Stimulated activated CD4-positive, alpha-beta T cell treated with anti-CD3 and anti-CD28 coated beads, TNF-alpha, amount 100 ng/mL, for 4 hours (primary cell): Measurements from ENCODE around the gene TRIM71.

Experiments
- DNase-seq, 3 experiments: peaks; one replicate each; pipeline ENCODE4 v3.0.0-alpha.2; 2020; ENCODE audit warnings: low read depth in 3 of 3

Gene TRIM71

GRCh38 chr3:32866533-32866932 lies 48.7 kb downstream of the TRIM71 start:
- no peak for DNase-seq

DNA sequence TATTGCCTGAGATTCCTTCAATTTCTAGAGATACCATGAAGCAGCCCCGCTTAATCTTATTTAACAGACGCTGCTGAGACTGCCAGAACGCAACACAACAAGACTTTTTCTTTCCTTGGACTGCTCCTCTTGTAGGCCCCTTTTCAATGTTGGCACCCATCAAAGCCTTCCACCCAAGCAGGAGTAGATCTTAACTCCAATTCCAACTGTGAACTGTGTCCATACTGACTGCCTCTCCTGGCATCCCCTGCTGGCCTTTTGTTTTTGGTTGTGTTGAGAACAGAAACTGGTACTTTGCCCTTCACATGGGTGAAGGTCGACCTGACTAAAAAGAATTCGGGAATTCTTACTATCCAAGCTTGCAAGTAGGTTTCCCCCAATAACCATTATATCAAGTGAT lies 50.2 kb downstream of the TRIM71 start:
- no peak for DNase-seq

DNA sequence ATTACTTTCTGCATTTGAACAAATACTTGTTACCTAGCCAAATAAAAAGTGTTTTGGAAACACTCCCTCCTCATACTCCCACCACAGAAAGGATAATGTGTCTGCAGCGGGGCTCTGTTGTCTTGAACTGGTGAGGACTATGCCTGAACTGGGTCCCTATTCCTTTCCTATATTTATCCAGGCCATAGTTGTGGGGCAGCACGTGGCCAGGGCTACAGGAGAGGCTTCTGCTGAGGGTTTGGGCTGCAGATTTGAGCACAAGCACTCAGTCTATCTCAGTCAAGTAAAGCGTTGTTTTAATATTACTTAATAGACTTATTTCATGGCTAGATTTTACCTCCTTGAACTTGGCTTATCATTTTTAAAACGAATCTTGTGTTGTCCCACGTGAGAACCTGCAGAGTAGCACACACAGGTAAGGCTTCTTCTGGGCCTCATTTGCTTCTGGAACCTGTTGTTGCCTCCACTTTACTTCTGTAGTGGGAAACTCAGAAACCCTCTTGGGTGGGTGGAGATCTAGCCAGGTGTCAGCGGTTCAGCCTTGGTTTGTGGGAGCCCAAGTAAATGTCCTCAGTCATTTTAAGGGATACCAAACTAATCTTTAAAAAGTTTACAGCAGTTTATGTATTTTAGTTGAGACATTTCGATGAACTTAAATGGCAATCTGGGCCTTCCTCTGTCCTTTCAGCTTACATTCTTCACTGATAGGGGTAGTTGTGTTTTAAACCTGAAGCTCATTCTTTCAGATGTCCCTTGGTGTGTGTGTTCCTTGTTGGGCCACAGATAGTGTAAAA lies 51.1 kb downstream of the TRIM71 start:
- no peak for DNase-seq

- DNase-seq, result no peak
These were observed 51.8 kb downstream of the TRIM71 start for GRCh38 chr3:32869513-32870047.

GRCh38 chr3:32870373-32871095 lies 52.7 kb downstream of the TRIM71 start:
- DNase-seq, result no peak

DNA sequence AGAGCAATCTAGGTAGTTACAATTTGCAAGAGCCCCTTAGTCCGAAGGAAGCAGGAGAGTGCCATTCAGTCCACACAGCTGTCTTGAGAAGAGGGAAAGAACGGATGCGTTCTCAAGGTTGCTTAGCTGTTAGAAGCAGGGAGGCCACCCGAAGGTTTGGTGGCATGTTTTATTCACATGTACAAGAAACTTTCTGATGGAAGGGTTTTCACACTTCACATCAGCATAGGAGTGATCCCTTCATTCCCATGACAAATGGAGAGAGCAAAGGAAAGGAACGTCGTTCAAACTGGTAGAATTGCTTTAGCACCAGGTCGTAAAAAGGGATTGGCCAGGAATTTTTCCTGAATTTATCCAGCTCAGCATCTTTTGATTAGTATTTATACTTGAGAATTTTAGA lies 53.5 kb downstream of the TRIM71 start:
- no peak for DNase-seq

DNA sequence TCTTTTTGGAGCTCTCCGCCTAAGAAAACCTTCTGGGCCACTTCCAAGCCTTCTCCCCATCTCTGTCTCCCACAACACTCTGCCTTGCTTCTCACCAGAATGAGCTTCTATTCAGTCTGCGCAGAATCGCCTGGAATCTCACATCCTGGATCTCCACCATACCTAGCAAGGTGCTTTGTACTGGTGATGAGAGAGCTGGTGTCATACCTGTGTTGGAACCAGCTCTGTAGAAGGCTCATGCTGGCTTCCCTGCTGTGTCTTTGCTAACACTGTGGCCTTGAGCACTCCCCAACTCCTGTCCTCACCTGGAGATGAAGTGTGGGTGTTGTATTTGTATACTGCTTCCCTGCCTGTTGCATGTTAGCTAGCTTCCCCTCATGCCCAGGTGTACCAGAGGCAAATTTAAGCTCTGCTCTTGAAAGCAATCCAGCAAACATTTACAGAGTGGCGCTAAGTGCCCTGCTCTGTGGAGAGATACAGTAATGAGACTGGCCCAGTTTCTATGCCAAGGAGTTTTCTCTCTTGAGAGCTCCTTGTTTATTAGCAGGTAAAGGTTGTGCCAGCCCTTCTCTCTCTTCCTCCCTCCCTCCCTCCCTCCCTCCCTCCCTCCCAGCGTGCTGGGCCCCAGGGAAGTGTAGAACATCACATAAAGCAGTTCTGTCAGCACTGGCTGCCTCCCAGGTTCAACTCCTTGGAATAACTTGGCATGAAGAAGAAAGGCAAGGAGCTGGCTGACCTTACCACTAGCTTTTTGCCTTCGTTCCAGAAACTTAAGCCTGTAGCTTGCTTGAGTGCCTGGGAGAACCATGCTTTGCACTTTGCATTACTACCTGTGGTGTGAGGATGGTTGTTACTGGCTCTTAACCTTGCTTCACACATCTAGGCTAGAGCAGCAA lies 54.9 kb downstream of the TRIM71 start:
- no peak for DNase-seq

DNA sequence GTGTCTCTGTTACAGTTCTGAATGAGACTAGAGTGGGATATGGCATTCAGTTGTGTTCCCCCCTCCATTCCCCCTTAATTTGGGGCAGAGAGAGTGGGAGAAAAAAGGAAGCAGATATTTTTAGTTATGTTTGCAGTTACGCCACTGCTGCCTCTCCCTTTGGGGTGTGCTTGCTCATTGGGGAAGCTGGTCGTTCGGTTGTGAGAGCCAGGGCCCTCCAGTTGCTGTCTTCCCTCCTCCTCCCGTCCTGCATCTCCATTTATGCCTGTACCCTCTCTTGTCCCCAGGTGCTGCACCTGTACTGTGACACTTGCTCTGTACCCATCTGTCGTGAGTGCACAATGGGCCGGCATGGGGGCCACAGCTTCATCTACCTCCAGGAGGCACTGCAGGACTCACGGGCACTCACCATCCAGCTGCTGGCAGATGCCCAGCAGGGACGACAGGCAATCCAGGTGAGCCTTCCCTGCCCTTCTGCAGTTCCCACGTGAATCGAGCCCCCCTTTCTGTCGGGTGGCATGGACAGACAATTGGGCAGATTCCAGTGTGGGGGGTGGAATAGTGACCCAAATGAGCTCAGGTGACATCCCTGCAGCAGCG lies 55.8 kb downstream of the TRIM71 start:
- DNase-seq, result no peak

DNA sequence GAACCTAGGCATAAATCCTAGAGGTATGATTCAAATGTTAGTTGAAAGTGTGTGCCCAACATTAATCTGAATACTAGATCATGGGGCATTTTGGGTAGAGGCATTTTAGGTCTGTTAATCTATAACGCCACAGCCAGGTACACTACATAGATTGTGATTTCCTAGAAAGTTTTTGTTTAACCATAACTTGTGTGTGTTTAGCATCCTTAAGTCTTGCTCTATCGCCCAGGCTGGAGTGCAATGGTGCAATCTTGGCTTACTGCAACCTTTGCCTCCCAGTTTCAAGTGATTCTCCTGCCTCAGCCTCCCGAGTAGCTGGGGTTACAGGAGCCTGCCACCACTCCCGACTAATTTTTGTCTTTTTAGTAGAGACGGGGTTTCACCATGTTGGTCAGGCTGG lies 59.1 kb downstream of the TRIM71 start:
- DNase-seq, result no peak

GRCh38 chr3:32877598-32877997 lies 59.8 kb downstream of the TRIM71 start:
- no peak for DNase-seq

DNA sequence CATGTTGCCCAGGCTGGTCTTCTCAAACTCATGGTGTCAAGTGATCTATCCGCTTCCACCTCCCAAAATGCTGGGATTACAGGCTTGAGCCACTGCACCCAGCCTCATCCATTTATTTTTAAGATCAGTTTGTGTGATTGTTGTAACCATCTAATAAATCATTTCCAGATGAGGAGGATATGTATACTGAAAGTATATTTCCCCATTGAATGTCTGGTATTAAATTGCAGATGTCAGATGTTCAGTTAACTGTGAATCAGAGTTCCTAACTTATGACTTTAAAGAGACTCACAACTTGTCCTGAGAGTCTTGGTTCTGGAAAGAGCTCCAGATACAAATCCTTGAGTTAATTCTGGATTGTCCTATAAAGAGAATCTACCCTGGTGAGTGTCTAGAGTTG lies 62.4 kb downstream of the TRIM71 start:
- no peak for DNase-seq

- DNase-seq, result no peak
These were observed 63.8 kb downstream of the TRIM71 start for GRCh38 chr3:32881624-32882023.

DNA sequence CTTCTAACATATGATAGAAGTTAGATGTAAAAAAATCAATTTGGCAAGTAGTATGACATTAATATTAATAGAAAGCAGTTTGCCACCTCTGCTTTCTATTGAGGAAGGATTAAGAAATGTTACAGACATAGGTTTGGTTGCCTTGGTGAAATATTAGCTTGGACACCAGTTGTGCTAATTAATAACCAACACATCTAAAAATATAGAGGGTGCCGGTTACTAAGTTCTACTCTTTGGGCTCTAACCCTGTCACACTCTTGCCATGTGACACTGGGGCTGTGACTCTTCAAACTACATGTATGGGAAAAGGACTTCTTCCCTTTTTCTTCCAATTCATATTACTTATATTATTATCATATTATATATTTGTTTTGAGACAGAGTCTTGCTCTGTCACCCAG lies 64.4 kb downstream of the TRIM71 start:
- no peak for DNase-seq

DNA sequence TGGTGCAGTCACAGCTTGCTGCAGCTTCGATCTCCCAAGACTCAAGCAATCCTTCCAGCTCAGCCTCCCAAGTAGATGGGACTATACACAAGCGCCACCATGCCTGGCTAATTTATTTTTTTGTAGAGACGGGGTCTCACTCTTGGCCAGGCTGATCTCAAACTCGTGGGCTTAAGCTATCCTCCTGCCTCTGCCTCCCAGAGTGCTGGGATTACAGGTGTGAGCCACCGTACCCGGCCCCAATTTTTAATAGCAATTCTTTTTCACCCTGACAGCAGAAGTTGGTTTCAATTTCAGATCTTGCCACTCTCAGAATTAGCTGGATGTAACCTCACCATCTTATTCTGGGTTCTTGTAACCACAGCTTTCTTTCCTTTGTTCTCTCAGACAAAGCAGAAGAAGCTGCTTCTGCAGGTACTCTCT lies 64.8 kb downstream of the TRIM71 start:
- no peak for DNase-seq

DNA sequence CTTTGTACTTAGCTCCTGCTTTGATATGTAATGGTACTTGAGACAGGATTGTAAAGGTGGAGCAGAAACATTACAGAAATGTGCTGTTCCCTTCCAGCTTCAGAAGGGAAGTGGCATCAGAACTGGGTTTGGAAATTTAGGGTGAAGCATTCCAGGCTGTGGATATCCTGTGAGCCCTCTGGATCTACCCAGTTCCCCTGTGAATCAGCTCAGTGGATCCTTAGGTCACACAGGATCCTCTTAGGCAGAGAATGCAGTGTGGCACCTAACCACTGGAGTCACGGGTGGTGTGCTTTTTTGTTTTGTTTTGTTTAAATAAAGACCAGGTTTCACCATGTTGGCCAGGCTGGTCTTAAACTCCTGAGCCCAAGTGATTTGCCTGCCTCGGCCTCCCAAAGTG lies 66.0 kb downstream of the TRIM71 start:
- DNase-seq, result no peak

GRCh38 chr3:32884591-32884990 lies 66.8 kb downstream of the TRIM71 start:
- no peak for DNase-seq

DNA sequence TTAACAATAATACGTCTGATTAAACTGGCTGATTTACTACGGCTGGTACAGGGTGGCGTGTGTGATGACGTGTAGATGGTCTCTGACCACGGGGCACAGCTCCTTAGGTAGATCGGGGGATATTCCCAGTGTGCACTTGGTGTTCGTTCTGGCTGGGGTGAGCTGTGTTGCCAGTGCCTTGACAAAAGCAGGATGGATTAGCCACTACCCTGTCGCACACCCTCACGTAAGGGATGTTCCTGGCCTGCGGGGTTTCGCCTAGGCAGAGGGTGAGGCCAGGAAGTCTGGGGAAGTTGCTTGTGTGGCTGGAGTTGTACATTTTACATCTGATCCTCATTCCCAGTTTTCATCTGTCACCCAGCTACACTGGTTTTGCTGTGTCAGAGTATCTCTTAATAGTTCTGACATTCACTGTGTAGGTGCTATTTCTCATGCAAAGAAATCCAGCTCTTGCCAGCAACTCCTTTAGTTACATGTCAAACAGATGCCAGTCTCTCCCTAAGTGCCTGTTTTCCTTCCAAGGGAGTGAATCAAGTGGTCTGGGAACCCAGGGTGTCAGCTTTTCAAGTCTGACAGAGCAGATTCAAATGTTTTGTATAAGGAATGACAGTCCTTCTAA lies 67.6 kb downstream of the TRIM71 start:
- no peak for DNase-seq

GRCh38 chr3:32886296-32886695 lies 68.5 kb downstream of the TRIM71 start:
- DNase-seq, result no peak

- no peak for DNase-seq
These were observed 69.1 kb downstream of the TRIM71 start for GRCh38 chr3:32886911-32887310.

- no peak for DNase-seq
These were observed 70.9 kb downstream of the TRIM71 start for GRCh38 chr3:32888739-32889138.
